GM12873 (cell line): ENCODE data around the gene SMIM29.

Source experiments
- CTCF ChIP-seq: IDR thresholded peaks from 2 replicates; pipeline ENCODE4 v1.5.1; 2012; ENCODE audit warnings: low read depth, mild to moderate bottlenecking, moderate library complexity, low read length, control low read depth; ENCODE audit not compliant: insufficient read depth; ENCODE audit errors: missing control alignments

Gene SMIM29

DNA sequence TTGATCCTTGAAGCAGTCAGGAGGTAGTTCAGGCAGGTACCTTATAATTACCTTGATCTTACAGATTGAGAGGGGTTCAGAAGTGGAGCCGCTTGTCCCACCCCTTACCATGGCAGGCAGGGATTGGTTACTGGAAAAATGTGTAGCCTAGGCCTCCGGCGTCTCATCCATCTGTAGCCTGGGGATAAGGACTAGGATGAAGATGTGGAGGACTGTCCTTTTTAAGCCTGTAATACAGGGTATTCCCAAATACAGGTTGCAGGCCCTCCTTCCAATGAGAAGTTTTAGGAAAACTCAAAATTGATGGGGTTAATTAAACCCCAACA, 9.3 kb downstream of the SMIM29 start:
- TF ChIP-seq CTCF: no peak

DNA sequence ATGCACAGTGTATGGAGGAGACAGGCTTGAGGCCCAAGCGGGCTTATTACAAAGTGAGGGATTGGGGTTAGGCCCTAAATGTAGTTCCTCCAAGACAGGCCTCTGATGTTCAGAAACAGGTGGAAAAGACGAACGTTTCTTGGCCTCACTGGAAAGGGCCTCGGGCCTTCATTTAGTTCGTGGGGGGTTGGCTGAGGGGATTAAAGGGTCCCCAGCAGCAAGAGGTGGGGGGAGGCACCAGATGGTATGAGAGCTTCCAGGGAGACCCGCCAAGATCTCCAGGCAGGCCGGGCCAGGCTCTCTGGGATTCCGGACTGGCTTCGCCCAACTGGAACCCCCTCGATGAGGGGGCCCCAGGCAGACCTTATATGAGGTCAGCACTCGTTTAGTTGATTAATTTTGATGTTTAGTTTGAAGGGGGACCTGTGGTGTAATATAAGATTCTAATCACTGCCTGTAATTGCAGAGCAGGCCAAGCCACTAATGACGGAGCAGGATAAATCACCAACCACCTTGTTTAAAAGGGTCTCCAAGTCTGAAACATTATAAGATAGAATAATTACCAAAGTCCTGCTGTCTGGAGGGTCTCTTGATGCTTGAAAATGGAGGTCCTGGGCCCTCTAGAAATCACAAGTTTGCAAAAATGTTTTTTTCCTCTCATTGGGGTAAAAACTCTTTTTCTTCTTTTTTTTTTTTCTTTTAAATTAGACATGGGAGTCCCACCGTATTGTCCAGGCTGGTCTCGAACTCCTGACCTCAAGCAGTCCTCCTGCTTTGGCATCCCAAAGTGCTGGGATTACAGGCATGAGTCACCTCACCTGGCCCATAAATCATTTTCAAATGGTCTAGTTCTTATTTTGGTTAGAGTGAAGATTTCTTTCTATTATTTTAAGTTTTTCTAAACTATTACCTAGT, 10.0 kb downstream of the SMIM29 start:
- no peak for TF ChIP-seq CTCF

GRCh38 chr6:34237722-34238584, 10.9 kb downstream of the SMIM29 start:
- TF ChIP-seq CTCF: peak; percentile 56

DNA sequence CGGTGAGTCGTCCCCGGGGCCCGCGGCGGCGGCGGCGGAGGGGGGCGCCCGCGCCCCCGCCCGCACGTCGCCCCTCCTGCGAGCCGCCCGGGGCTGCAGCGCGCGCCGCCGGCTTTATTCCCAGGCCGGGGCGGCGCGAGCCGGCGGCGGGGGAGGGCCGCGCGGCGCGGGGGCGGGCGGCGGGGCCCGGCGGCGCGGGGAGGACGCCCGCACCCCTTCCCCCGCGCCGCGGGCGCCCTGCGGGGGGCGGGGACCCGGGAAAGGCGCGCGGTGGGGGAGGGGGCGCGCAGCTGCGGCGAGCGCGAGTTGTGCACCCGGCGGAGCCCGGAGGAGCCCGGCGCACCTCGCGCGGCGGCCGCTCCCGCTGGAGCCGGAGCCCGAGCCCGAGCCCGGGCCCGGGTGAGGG, 11.5 kb downstream of the SMIM29 start:
- no peak for TF ChIP-seq CTCF

- no peak for TF ChIP-seq CTCF
These were observed 12.1 kb downstream of the SMIM29 start, which contains the start of gene HMGA1 for GRCh38 chr6:34236443-34237315. Gene HMGA1 (plus strand): TSS chr6:34236873. CDS start chr6:34240781, 3,908 bp downstream.

- no peak for TF ChIP-seq CTCF
These were observed 12.7 kb downstream of the SMIM29 start for GRCh38 chr6:34236131-34236442.
